Measurements from ENCODE around the gene TNFRSF17. TPM values are rescaled to one million over a fixed set of nuclear protein-coding genes. Genes with fewer than 3 reads are reported as not detected.

The TNFRSF17 gene
- total and polyA plus RNA-seq, 2 of the 13 experiments (the other 11 are each of a cell fraction or from before 2014, with no cell fraction given), result not detected

GRCh38 chr16:11976850-11977375 is 11.9 kb downstream of the TNFRSF17 start (continued):
- TF ChIP-seq ZFP41 (CRISPR knock-in tag; IDR thresholded peaks at IDR 0.05; ENCODE audit: borderline replicate concordance) (0 out of 2 replicates have a peak, but pooled peaks have one; percentile 8), ZFP91 (CRISPR knock-in tag; IDR thresholded peaks at IDR 0.05; ENCODE audit: borderline replicate concordance) (0 out of 2 replicates have a peak, but pooled peaks have one; percentile 4), BORCS8-MEF2B (CRISPR knock-in tag; IDR thresholded peaks at IDR 0.05) (no peak), FOXA3 (CRISPR knock-in tag; IDR thresholded peaks at IDR 0.05) (0 out of 2 replicates have a peak, but pooled peaks have one; percentile 1), ZNF749 (CRISPR knock-in tag; IDR thresholded peaks at IDR 0.05; ENCODE audit: borderline replicate concordance) (peak; percentile 17; the same call in 1 of the 2 replicates), IRF2 (CRISPR knock-in tag; IDR thresholded peaks at IDR 0.05) (no peak), NR2C2 (CRISPR knock-in tag; IDR thresholded peaks at IDR 0.05; ENCODE audit: borderline replicate concordance) (peak; percentile 95; the same call in 1 of the 2 replicates), ZNF230 (CRISPR knock-in tag; IDR thresholded peaks at IDR 0.05) (no peak), TOE1 (CRISPR knock-in tag; IDR thresholded peaks at IDR 0.05) (0 out of 2 replicates have a peak, but pooled peaks have one; percentile 15), NFE2L1 (CRISPR knock-in tag; IDR thresholded peaks at IDR 0.05; ENCODE audit: borderline replicate concordance) (no peak), HNRNPK (IDR thresholded peaks at IDR 0.05; ENCODE audit: low read depth, low read length, poor library complexity, severe bottlenecking) (peak; percentile 66), ZNF354B (CRISPR knock-in tag; IDR thresholded peaks at IDR 0.05) (no peak), FOXC1 (CRISPR knock-in tag; IDR thresholded peaks at IDR 0.05; ENCODE audit: borderline replicate concordance) (no peak), JARID2 (CRISPR knock-in tag; IDR thresholded peaks at IDR 0.05; ENCODE audit: insufficient replicate concordance) (no peak), ZSCAN31 (CRISPR knock-in tag; IDR thresholded peaks at IDR 0.05; ENCODE audit: low read depth) (peak; percentile 77; the same call in 1 of the 2 replicates), MBNL3 (CRISPR knock-in tag; conservative IDR thresholded peaks at IDR 0.05) (no peak), EZH2 (conservative IDR thresholded peaks at IDR 0.05; ENCODE audit: low read depth, low read length) (no peak)

All from HepG2 (cell line).